HCT116 (cell line): ENCODE measurements around the gene SLC2A9. TPM values are rescaled to one million over a fixed set of nuclear protein-coding genes. Genes with fewer than 3 reads are reported as not detected.

ENCODE experiments used
- ATAC-seq: fragments of 200-7000 bp; cut with Tn5 transposase; 2 replicates; pipeline ENCODE4 v1.9.1; 2020; ENCODE audit warnings: mild to moderate bottlenecking, moderate library complexity
- BruUV-seq: library from RNA; stranded (reverse); fragments of 400-500 nt; replicated peaks from 2 replicates; lab custom pipeline; 2021; lab: Mats Ljungman, UMichigan
- CTCF ChIA-PET: fragments of 300-600 bp; sonication (Branson Sonifier 250); formaldehyde crosslinking; loops from one replicate; lab custom pipeline; 2021; ENCODE audit warnings: antibody characterized with exemption; lab: Charles Lee
- POLR2A ChIA-PET: fragments of 300-600, 350-600 bp; sonication (Branson Sonifier 250); formaldehyde crosslinking; loops from one replicate; lab custom pipeline; 2021; ENCODE audit warnings: antibody characterized with exemption; lab: Charles Lee
- RAD21 ChIA-PET, 2 experiments: fragments of 300-600 bp; sonication (Branson Sonifier 250); formaldehyde crosslinking; loops; one replicate each; lab custom pipeline; 2023; ENCODE audit warnings: low total read pairs in 2 of 2; ENCODE audit not compliant: uncharacterized antibody in 2 of 2, unreplicated experiment in 2 of 2, low non-redundant PET in 1 of 2; lab: Charles Lee
- DNase-seq: peaks from one replicate; pipeline ENCODE4 v3.0.0-alpha.2; 2010; ENCODE audit warnings: low read depth, low spot score
- H2AFZ ChIP-seq: fragments of 200-600 bp; shearing (Covaris generic), sonication (generic); 2 replicates; pipeline ENCODE4 v1.6.1; 2017; ENCODE audit warnings: low read depth, mixed run types, mixed read lengths, antibody characterized with exemption, low read length; ENCODE audit not compliant: poor library complexity, severe bottlenecking
- H3K27ac ChIP-seq: 2 replicates; pipeline ENCODE4 v1.5.1; 2012; ENCODE audit warnings: low read depth, low read length
- H3K27me3 ChIP-seq: fragments of 200-600 bp; sonication (generic); 2 replicates; pipeline ENCODE4 v1.6.1; 2016; ENCODE audit warnings: mixed run types, low read length, mixed read lengths; ENCODE audit not compliant: insufficient read depth
- H3K36me3 ChIP-seq, 2 experiments: fragments of 200-500 bp in 1 of 2; fragments of 200-600 bp in 1 of 2; sonication (Bioruptor generic) in 1 of 2; sonication (generic) in 1 of 2; 2 replicates each; pipeline versions ENCODE4 v1.5.1 to v1.6.1; 2014 to 2016; ENCODE audit warnings: low read length in 2 of 2, inconsistent platforms in 1 of 2, mixed read lengths in 1 of 2, mixed run types in 1 of 2; ENCODE audit not compliant: insufficient read depth in 2 of 2, control insufficient read depth in 1 of 2
- H3K4me1 ChIP-seq, 2 experiments: fragments of 200-600 bp in 1 of 2; sonication (generic) in 1 of 2; 2 replicates each; pipeline versions ENCODE4 v1.5.1 to v1.6.1; 2012 to 2017; ENCODE audit warnings: low read length in 2 of 2, inconsistent platforms in 1 of 2, mild to moderate bottlenecking in 1 of 2, mixed read lengths in 1 of 2, mixed run types in 1 of 2, moderate library complexity in 1 of 2; ENCODE audit not compliant: insufficient read depth in 2 of 2, control insufficient read depth in 1 of 2
- H3K4me2 ChIP-seq: fragments of 200-600 bp; sonication (generic); 2 replicates; pipeline ENCODE4 v1.6.1; 2017; ENCODE audit warnings: mixed run types, low read length, mixed read lengths
- H3K4me3 ChIP-seq, 2 experiments: fragments of 200-600 bp in 1 of 2; sonication (generic) in 1 of 2; replicated peaks in 1 of 2; 2 replicates each; pipeline ENCODE4 v1.5.1; 2011 to 2016; ENCODE audit warnings: low read length in 2 of 2, control low read depth in 1 of 2, low read depth in 1 of 2, mild to moderate bottlenecking in 1 of 2, mixed read lengths in 1 of 2, mixed run types in 1 of 2
- H3K79me2 ChIP-seq: fragments of 200-600 bp; sonication (generic); 2 replicates; pipeline ENCODE4 v1.6.1; 2017; ENCODE audit warnings: mild to moderate bottlenecking, mixed run types, low read length, moderate library complexity, mixed read lengths; ENCODE audit not compliant: insufficient read depth
- H3K9ac ChIP-seq: fragments of 200-600 bp; sonication (generic); 2 replicates; pipeline ENCODE4 v1.6.1; 2016; ENCODE audit warnings: low read length, mixed read lengths
- H3K9me2 ChIP-seq: fragments of 200-600 bp; sonication (generic), shearing (Covaris generic); 2 replicates; pipeline ENCODE4 v1.6.1; 2017; ENCODE audit warnings: mixed run types, mild to moderate bottlenecking, moderate library complexity; ENCODE audit not compliant: insufficient read depth
- H3K9me3 ChIP-seq, 2 experiments: fragments of 200-500 bp in 1 of 2; fragments of 200-600 bp in 1 of 2; sonication (Bioruptor generic) in 1 of 2; sonication (generic) in 1 of 2; 2 replicates each; pipeline ENCODE4 v1.6.1; 2014 to 2017; ENCODE audit warnings: low read length in 2 of 2, mixed read lengths in 2 of 2, inconsistent platforms in 1 of 2, low read depth in 1 of 2, mild to moderate bottlenecking in 1 of 2, mixed run types in 1 of 2, moderate library complexity in 1 of 2; ENCODE audit not compliant: control insufficient read depth in 1 of 2, insufficient read depth in 1 of 2
- H4K20me1 ChIP-seq: fragments of 200-600 bp; sonication (generic), shearing (Covaris generic); 2 replicates; pipeline ENCODE4 v1.6.1; 2017; ENCODE audit warnings: mixed run types, mild to moderate bottlenecking, moderate library complexity; ENCODE audit not compliant: insufficient read depth
- CBX3 ChIP-seq: IDR thresholded peaks from 2 replicates; pipeline ENCODE4 v1.6.1; 2012; ENCODE audit warnings: low read depth
- CEBPB ChIP-seq: IDR thresholded peaks from 2 replicates; pipeline ENCODE4 v1.6.1; 2012; ENCODE audit warnings: low read depth
- CTCF ChIP-seq, 3 experiments: fragments of 200-600 bp in 1 of 3; sonication (generic) in 1 of 3; IDR thresholded peaks in 2 of 3; conservative IDR thresholded peaks in 1 of 3; 2 replicates each; pipeline ENCODE4 v1.5.1; 2012 to 2017; ENCODE audit warnings: low read depth in 2 of 3, low read length in 2 of 3, antibody characterized with exemption in 1 of 3, borderline replicate concordance in 1 of 3, control low read depth in 1 of 3, mild to moderate bottlenecking in 1 of 3, mixed read lengths in 1 of 3, mixed run types in 1 of 3, moderate library complexity in 1 of 3; ENCODE audit not compliant: insufficient read depth in 1 of 3
- ELF1 ChIP-seq: IDR thresholded peaks from 2 replicates; pipeline ENCODE4 v1.6.1; 2012; ENCODE audit warnings: low read depth, borderline replicate concordance
- EZH2 ChIP-seq: fragments of 200-600 bp; sonication (generic); IDR thresholded peaks from 2 replicates; pipeline ENCODE4 v1.6.1; 2017; ENCODE audit warnings: antibody characterized with exemption, mixed run types
- EZH2phosphoT487 ChIP-seq: fragments of 200-600 bp; IDR thresholded peaks from 2 replicates; pipeline ENCODE4 v1.6.1; 2018; ENCODE audit warnings: antibody characterized with exemption, borderline replicate concordance
- FOSL1 ChIP-seq: IDR thresholded peaks from 2 replicates; pipeline ENCODE4 v1.6.1; 2012; ENCODE audit warnings: low read depth
- JUND ChIP-seq: IDR thresholded peaks from 2 replicates; pipeline ENCODE4 v1.6.1; 2012
- MAX ChIP-seq: IDR thresholded peaks from 2 replicates; pipeline ENCODE4 v1.6.1; 2012
- POLR2A ChIP-seq: IDR thresholded peaks from 2 replicates; pipeline ENCODE4 v1.7.0; 2011; ENCODE audit warnings: borderline replicate concordance; ENCODE audit not compliant: insufficient read depth, insufficient read length; ENCODE audit errors: extremely low read depth
- POLR2AphosphoS5 ChIP-seq: IDR thresholded peaks from 2 replicates; pipeline ENCODE4 v1.6.1; 2011; ENCODE audit warnings: mild to moderate bottlenecking, low read depth, low read length, moderate library complexity
- REST ChIP-seq: IDR thresholded peaks from 2 replicates; pipeline ENCODE4 v1.6.1; 2012; ENCODE audit warnings: low read depth
- SIN3A ChIP-seq: IDR thresholded peaks from 2 replicates; pipeline ENCODE4 v1.6.1; 2012; ENCODE audit warnings: low read depth
- SP1 ChIP-seq: IDR thresholded peaks from 2 replicates; pipeline ENCODE4 v1.6.1; 2012; ENCODE audit warnings: low read depth
- SRF ChIP-seq: IDR thresholded peaks from 2 replicates; pipeline ENCODE4 v1.6.1; 2012; ENCODE audit warnings: low read depth
- TCF7L2 ChIP-seq: IDR thresholded peaks from 2 replicates; pipeline ENCODE4 v1.7.0; 2011; ENCODE audit warnings: borderline replicate concordance, inconsistent platforms; ENCODE audit not compliant: insufficient read depth, insufficient read length; ENCODE audit errors: extremely low read depth
- YY1 ChIP-seq: IDR thresholded peaks from 2 replicates; pipeline ENCODE4 v1.6.1; 2011; ENCODE audit warnings: low read length, low read depth, moderate library complexity, mild to moderate bottlenecking; ENCODE audit not compliant: insufficient replicate concordance; ENCODE audit errors: extremely low read depth
- ZBTB33 ChIP-seq: IDR thresholded peaks from 2 replicates; pipeline ENCODE4 v1.6.1; 2011; ENCODE audit warnings: mild to moderate bottlenecking, low read length, moderate library complexity; ENCODE audit not compliant: insufficient replicate concordance; ENCODE audit errors: extremely low read depth
- ZFX ChIP-seq: fragments of 450-650 bp; IDR thresholded peaks from 2 replicates; pipeline ENCODE4 v1.6.1; 2017
- ZNF274 ChIP-seq: fragments of 200-500 bp; sonication (Bioruptor generic); IDR thresholded peaks from 2 replicates; pipeline ENCODE4 v1.6.1; 2014; ENCODE audit warnings: mild to moderate bottlenecking, low read depth, low read length, inconsistent platforms
- intact Hi-C: fragments of 100-400 bp; cut with micrococcal nuclease; formaldehyde crosslinking; loops from 2 replicates; pipeline ENCODE4 v1.10.0; 2022
- total RNA-seq: library from RNA; stranded (reverse); gene quantifications from one replicate; pipeline ENCODE4 v1.2.1, GENCODE V29; 2021; ENCODE audit not compliant: unreplicated experiment

The SLC2A9 gene
- total RNA-seq, 1 experiment from 2014 or later = 2.2 TPM

GRCh38 chr4:10003666-10004065 lies 17.6 kb downstream of the SLC2A9 start:
- DNase-seq (no peak), ATAC-seq (no peak)
- H3K4me1 ChIP-seq = peaks cover 24 to 35% of the 10 kb centered on the region in 2 experiments
- ChIA-PET RAD21 (no interaction called here), CTCF (no interaction called here), POLR2A (no interaction called here)
- no peaks in the 10 kb centered on the region for H3K79me2 ChIP-seq
- BruUV-seq = no TSS peak
- no peak overlapping the region for H3K9ac ChIP-seq
- no peaks in the 10 kb centered on the region for H3K36me3 ChIP-seq
- no peaks in the 10 kb centered on the region for H3K9me3 ChIP-seq
- H3K4me2 ChIP-seq = no peak overlapping the region
- intact Hi-C loops = no loop called here
- TF ChIP-seq POLR2A (no peak), ZFX (no peak), JUND (no peak), SP1 (no peak), ZBTB33 (no peak), CBX3 (no peak), TCF7L2 (no peak), EZH2 (no peak), FOSL1 (no peak), MAX (no peak), ELF1 (no peak), POLR2AphosphoS5 (no peak), SRF (no peak), CTCF (IDR thresholded peaks at IDR 0.05 in 2 of 3, conservative IDR thresholded peaks at IDR 0.05 in 1 of 3; ENCODE audit: borderline replicate concordance in 1 of 3, insufficient read depth in 1 of 3, low read depth in 2 of 3, low read length in 2 of 3) (no peak), CEBPB (no peak), SIN3A (no peak), YY1 (no peak), ZNF274 (no peak), EZH2phosphoT487 (no peak), REST (no peak)
- H3K27ac ChIP-seq = no peak overlapping the region
- no peak overlapping the region for H3K4me3 ChIP-seq
- H4K20me1 ChIP-seq = no peaks in the 10 kb centered on the region
- no peaks in the 10 kb centered on the region for H3K27me3 ChIP-seq
- no peak overlapping the region for H2AFZ ChIP-seq
- no peaks in the 10 kb centered on the region for H3K9me2 ChIP-seq
